VCaP (cell line): ENCODE measurements around the gene PLA1A.

Experiments used
- H3K27ac ChIP-seq: fragments of 450-650 bp; 2 replicates; pipeline ENCODE4 v1.5.1; 2017
- CTCF ChIP-seq: fragments of 450-650 bp; conservative IDR thresholded peaks from 2 replicates; pipeline ENCODE4 v1.5.1; 2017; ENCODE audit warnings: mild to moderate bottlenecking, moderate library complexity

PLA1A gene

GRCh38 chr3:119642746-119643473, 45.2 kb downstream of the PLA1A start:
- no peak overlapping the region for H3K27ac ChIP-seq
- TF ChIP-seq CTCF: no peak

GRCh38 chr3:119643528-119643927, 45.8 kb downstream of the PLA1A start:
- no peak for TF ChIP-seq CTCF
- no peak overlapping the region for H3K27ac ChIP-seq

GRCh38 chr3:119644481-119644880, 46.8 kb downstream of the PLA1A start:
- no peak for TF ChIP-seq CTCF
- no peak overlapping the region for H3K27ac ChIP-seq

GRCh38 chr3:119645813-119646212, 48.1 kb downstream of the PLA1A start:
- TF ChIP-seq CTCF: no peak
- H3K27ac ChIP-seq: no peak overlapping the region

- H3K27ac ChIP-seq: no peak overlapping the region
- TF ChIP-seq CTCF: no peak
Measured at GRCh38 chr3:119647171-119647570, 49.5 kb downstream of the PLA1A start.

GRCh38 chr3:119647843-119648575, 50.3 kb downstream of the PLA1A start:
- no peak overlapping the region for H3K27ac ChIP-seq
- TF ChIP-seq CTCF: no peak

GRCh38 chr3:119649761-119650160, 52.1 kb downstream of the PLA1A start:
- H3K27ac ChIP-seq: no peak overlapping the region

More at GRCh38 chr3:119649761-119650160, 52.1 kb downstream of the PLA1A start:
- TF ChIP-seq CTCF: no peak
